Ovary (tissue), 3 donors: ENCODE measurements around the gene CERT1.

Experiments
- CTCF ChIP-seq, 3 donors: fragments of 450-650 bp in 2 of 3; fragments of 200-600 bp in 1 of 3; IDR thresholded peaks; one replicate each; pipeline versions ENCODE4 v1.5.1 to v1.8.0; 2016 to 2022; ENCODE audit warnings: antibody characterized with exemption in 3 of 3, mild to moderate bottlenecking in 1 of 3
- POLR2A ChIP-seq: fragments of 450-650 bp; IDR thresholded peaks from one replicate; pipeline ENCODE4 v1.6.1; 2017; ENCODE audit warnings: antibody characterized with exemption, mild to moderate bottlenecking, moderate library complexity
- donor health status: DM: no; HTN: no; CAD: no.

DNA sequence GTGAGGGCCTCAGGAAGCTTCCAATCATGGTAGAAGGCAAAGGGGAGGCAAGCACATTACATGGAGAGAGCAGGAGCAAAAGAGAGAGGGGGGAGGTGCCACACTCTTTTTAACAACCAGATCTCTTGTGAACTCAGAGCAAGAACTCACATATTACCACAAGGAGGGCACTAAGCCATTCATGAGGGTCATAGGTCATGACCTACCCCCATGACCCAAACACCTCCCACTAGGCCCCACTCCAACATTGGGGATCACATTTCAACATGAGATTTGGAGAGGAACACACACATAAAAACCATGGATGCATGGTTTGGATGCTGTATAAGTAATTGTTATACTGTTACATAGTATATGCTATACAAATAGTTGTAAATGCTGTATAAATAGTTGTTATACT, 17.8 kb upstream of the CERT1 start:
- TF ChIP-seq CTCF (IDR thresholded peaks at IDR 0.05) (no peak), POLR2A (no peak)
